CD1c-positive myeloid dendritic cell (primary cell): Measurements from ENCODE around the gene PTS.
"Not testable (repeated sequence)": the region's sequence is repeated elsewhere in the genome, so short reads cannot be mapped to it uniquely, and the experiment has no call there.

ENCODE experiments used
- DNase-seq: peaks from one replicate; pipeline ENCODE4 v3.0.0-alpha.2; 2016; ENCODE audit errors: extremely low spot score

PTS gene

GRCh38 chr11:112226062-112226830 lies at the start of gene PTS:
Gene PTS, plus strand, starts transcription at chr11:112226428. Its CDS starts 16 bp downstream, at chr11:112226444.
- DNase-seq: peak; percentile 96

GRCh38 chr11:112177589-112177988 lies 48.6 kb upstream of the PTS start:
- no peak for DNase-seq

GRCh38 chr11:112178428-112178827 lies 47.8 kb upstream of the PTS start:
- DNase-seq: peak; percentile 25

- peak; percentile 63 for DNase-seq
These were observed 47.3 kb upstream of the PTS start for GRCh38 chr11:112178936-112179335.

DNA sequence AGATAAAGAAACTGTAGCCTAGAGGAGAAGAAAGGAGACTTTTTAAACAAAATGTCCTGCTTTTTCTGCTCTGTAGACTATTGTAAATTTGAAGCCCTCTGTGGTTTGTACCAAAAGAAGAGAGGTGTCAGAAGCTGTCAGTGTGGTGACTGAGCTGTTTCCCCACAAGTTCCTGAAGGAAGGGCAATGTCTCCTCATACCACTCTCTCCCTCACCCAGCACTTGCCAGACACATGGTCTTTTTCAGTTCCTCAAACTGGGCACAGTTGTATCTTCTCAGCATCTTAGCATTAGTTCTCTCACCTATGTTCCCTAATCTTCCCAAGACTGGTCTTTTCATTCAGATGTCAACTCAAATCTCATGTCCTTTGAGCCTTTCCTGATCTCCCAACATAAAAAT lies 46.6 kb upstream of the PTS start:
- peak; percentile 81 for DNase-seq

DNA sequence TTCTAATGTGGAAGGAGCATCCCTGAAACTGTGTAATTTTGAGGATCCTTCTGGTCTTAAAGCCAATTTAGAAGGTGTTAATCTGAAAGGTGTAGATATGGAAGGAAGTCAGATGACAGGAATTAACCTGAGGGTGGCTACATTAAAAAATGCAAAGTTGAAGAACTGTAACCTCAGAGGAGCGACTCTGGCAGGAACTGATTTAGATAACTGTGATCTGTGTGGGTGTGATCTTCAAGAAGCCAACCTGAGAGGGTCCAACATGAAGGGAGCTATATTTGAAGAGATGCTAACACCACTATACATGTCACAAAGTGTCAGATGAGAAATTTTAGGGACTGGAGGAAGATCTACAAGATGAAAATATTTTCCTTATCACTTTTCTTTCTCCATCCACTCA lies 43.4 kb upstream of the PTS start:
- DNase-seq: peak; percentile 33

- no peak for DNase-seq
These were observed 40.3 kb upstream of the PTS start for GRCh38 chr11:112185883-112186282.

GRCh38 chr11:112186304-112186703 lies 39.9 kb upstream of the PTS start:
- DNase-seq: no peak

DNA sequence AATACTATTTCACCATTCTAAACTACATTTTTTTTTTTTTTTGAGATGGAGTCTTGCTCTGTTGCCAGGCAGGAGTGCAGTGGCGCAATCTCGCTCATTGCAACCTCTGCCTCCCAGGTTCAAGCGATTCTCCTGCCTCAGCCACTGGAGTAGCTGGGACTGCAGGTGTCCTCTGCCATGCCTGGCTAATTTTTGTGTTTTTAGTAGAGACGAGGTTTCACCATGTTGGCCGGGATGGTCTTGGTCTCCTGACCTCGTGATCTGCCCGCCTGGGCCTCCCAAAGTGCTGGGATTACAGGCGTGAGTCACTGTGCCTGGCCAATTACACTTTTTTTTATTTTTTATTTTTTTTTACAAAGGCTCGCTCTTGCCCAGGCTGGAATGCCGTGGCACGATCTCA lies 31.1 kb upstream of the PTS start:
- DNase-seq: not testable (repeated sequence)

DNA sequence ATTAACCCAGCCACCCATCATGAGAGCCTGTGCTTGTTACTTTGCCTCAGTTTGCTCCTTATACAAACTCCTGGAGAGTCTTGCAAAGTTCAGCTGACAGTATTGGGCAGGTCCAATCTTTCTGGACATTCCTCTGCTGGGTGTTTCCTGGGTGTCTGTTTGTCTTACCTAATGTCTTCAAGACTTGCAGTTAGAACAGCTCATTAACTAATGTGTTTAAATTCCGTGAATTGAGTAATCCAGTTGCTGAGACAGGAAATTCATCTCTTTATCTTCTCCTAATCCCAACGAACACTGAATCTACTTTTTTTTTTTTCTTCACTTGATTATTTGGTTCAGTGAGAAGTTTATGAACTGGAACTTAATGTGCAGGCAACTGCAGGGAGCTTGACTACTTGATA lies 30.3 kb upstream of the PTS start:
- DNase-seq: no peak

DNA sequence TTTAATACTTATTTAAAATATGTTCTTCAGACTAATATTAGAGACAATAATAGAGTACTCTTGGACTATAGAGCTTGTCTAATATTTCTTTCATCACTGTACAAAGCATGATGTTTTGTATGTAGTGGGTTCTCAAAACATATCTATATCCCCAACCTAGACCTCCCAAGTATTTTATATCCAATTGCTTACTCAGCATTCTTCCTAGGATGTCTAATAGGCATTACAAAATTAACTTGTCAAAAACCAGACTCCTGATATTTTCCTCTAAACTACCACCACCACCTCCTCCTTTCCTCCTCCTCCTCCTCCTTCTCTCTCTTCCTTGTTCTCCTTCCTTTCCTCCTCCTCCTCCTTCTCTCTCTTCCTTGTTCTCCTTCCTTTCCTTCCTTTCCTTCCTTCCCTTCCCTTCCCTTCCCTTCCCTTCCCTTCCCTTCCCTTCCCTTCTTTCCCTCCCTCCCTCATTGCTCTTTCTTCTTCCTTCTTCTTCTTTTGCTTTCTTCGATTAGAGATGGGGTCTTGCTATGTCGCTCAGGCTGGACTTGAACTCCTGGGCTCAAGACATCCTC lies 29.6 kb upstream of the PTS start:
- no peak for DNase-seq

- DNase-seq: not testable (repeated sequence)
These were observed 27.1 kb upstream of the PTS start for GRCh38 chr11:112199101-112199500.

- no peak for DNase-seq
These were observed 26.0 kb upstream of the PTS start for GRCh38 chr11:112200252-112200651.

DNA sequence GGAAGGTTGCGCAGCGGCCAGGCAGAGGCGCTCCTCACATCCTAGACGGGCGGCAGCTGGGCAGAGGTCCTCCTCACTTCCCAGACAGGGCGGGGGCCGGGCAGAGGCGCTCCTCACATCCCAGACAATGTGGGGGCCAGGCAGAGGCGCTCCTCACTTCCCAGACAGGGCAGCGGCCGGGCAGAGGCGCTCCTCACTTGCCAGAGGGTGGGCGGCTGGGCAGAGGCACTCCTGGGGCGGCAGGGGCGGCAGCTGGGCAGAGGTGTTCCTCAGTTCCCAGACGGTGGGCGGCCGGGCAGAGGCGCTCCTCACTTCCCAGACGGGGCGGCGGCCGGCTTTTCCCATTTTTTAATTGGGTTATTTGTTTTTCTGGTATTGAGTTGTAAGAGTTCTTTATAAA lies 20.2 kb upstream of the PTS start:
- DNase-seq: no peak

DNA sequence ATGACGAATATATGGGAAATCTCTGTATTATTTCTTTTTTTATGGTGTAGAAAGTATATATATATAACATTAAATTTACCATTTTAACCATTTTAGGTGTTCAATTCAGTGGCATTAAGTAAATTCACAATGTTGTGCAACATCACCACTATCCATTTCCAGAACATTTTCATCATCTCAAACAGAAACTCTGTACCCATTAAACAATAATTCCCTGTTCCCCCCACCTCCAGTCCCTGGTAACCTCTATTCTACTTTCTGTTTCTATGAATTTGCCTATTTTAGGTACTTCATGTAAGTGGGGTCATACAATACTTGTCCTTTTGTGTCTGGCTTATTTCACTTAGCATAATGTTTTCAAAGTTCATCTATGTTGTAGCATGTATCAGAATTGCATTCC lies 15.3 kb upstream of the PTS start:
- DNase-seq: no peak

DNA sequence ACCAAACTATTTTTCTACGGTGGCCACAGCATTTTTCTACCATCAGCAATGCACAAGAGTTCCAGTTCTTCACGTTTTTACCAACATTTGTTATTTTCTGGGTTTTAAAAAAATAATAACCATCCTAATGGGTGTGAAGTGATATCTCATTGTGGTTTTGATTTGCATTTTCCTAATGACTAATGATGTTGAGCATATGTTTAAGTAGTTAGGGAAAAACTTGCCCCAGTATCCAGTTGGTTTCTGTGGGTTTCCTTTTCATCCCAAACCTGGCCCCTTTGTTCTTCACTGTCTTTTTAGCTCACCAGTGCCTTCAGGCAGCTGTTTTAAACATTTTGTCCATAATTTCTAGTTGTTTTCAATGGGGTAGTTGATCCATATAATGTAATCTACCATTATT lies 14.7 kb upstream of the PTS start:
- no peak for DNase-seq

DNA sequence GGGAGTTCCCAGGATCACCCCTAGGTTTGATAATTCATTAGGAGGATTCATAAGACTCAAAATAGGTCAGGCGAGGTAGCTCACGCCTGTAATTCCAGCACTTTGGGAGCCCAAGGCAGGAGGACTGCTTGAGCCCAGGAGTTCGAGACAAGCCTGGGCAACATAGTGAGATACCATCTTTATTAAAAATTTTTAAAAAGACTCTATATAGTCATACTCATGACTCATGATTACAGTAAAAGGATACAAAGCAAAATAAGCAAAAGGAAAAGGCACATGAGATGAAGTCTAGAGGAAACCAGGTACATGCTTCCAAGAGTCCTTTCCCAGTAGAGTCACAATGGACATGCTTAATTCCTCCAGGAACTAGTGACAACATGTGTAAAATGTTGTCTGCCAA lies 13.9 kb upstream of the PTS start:
- no peak for DNase-seq

GRCh38 chr11:112212710-112213109 lies 13.5 kb upstream of the PTS start:
- DNase-seq: no peak

DNA sequence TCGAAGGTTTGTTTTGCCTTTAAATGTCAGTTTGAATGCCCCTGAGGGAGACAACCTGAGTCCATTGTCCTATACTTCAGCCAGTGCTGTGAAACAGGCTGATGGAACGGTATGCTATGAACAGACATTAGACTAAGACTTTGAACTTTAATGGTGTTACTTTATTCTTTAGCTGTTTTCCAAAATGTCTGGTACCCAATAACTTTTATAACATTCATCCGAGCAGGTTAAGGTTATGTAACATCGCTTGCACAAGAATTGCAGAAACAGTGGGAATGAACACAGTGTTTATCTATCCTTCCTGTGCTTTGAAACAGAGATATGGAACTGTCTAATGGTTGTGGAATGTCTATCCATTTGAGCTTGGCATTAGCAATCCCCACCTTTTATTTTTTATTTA lies 12.5 kb upstream of the PTS start:
- no peak for DNase-seq

DNA sequence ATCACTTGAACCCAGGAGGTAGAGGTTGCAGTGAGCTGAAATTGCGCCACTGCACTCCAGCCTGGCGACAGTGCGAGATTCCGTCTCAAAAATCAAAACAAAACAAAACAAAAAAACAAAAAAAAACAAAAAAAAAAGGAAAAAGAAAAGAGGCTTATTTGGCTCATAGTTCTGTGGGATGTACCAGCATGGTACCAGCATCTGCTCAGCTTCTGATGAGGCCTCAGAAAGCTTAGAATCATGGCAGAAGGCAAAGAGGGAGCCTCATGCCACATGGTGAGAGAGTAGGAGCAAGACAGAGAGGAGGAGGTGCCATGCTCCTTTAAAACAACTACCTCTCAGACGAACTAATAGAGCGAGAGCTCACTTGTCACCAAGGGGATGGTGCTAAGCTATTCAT lies 10.6 kb upstream of the PTS start:
- no peak for DNase-seq

DNA sequence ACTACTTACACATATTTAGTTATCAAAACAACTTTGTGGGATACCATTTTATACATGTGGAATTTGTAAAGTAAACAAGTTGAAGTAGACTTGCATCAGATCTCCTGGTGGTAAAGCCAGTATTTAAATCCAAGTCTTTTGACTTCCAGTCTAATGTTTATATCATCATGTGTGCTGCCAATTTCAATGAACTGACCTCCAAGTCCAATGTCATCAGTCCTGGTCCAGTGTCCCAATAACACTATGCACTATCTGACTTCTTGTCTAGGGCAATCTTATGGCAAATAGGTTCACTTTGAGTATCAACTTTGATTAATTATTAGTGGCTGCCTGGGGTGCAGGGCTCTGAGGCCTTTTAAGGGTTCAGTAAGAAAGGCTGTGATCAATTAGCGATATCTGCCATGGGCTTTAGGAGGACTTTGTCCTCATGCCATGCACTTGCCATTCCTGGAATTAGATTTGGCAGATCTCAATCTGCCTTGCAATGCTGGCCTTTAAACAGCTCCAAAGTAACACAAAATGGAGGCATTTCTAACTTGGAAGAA lies 9.6 kb upstream of the PTS start:
- no peak for DNase-seq

- peak; percentile 86 for DNase-seq
These were observed 6.6 kb upstream of the PTS start for GRCh38 chr11:112219476-112220232.
